CD8-positive, alpha-beta memory T cell (primary cell): ENCODE measurements around the gene C16orf78. TPM values are rescaled to one million over a fixed set of nuclear protein-coding genes. Genes with fewer than 3 reads are reported as not detected.

Source experiments
- CTCF ChIA-PET: fragments of 350-600 bp; sonication (Branson Sonifier 250); formaldehyde crosslinking; loops from one replicate; lab custom pipeline; 2021; ENCODE audit warnings: antibody characterized with exemption; lab: Charles Lee
- POLR2A ChIA-PET: fragments of 350-600 bp; sonication (Branson Sonifier 250); formaldehyde crosslinking; loops from one replicate; lab custom pipeline; 2021; ENCODE audit warnings: antibody characterized with exemption; lab: Charles Lee
- DNase-seq, 5 donors: peaks; one replicate each; pipeline versions ENCODE4 v3.0.0 to v3.0.0-alpha.2; 2020 to 2022; ENCODE audit warnings: mixed read lengths in 1 of 5
- H3K27ac ChIP-seq: one replicate; pipeline ENCODE4 v1.7.0; 2013; ENCODE audit warnings: low read depth, mild to moderate bottlenecking, low read length, moderate library complexity
- H3K27me3 ChIP-seq: 2 replicates; pipeline ENCODE4 v1.7.0; 2013; ENCODE audit warnings: low read length, mild to moderate bottlenecking; ENCODE audit not compliant: insufficient read depth, poor library complexity, severe bottlenecking
- H3K36me3 ChIP-seq: 2 replicates; pipeline ENCODE4 v1.7.0; 2013; ENCODE audit warnings: mild to moderate bottlenecking, low read length, moderate library complexity; ENCODE audit not compliant: insufficient read depth
- H3K4me1 ChIP-seq: 2 replicates; pipeline ENCODE4 v1.7.0; 2013; ENCODE audit warnings: mild to moderate bottlenecking, low read length, moderate library complexity; ENCODE audit not compliant: insufficient read depth
- H3K4me3 ChIP-seq: 2 replicates; pipeline ENCODE4 v1.7.0; 2013; ENCODE audit warnings: mild to moderate bottlenecking, low read length
- H3K9me3 ChIP-seq: 2 replicates; pipeline ENCODE4 v1.7.0; 2013; ENCODE audit warnings: mild to moderate bottlenecking, low read length
- H3K27ac Mint-ChIP-seq, 8 donors: one replicate each; pipeline ENCODE4 v1.8.0; 2020 to 2021; ENCODE audit warnings: mixed read lengths in 8 of 8, mild to moderate bottlenecking in 6 of 8, inconsistent platforms in 3 of 8, moderate library complexity in 3 of 8
- H3K27me3 Mint-ChIP-seq, 2 donors: one replicate each; pipeline ENCODE4 v1.8.0; 2020 to 2021; ENCODE audit warnings: mixed read lengths in 2 of 2, mild to moderate bottlenecking in 1 of 2, moderate library complexity in 1 of 2
- H3K36me3 Mint-ChIP-seq, 3 donors: one replicate each; pipeline ENCODE4 v1.8.0; 2020 to 2021; ENCODE audit warnings: mixed read lengths in 3 of 3, inconsistent platforms in 1 of 3, mild to moderate bottlenecking in 1 of 3
- H3K4me1 Mint-ChIP-seq, 3 donors: one replicate each; pipeline ENCODE4 v1.8.0; 2020 to 2021; ENCODE audit warnings: mixed read lengths in 3 of 3, inconsistent platforms in 1 of 3, mild to moderate bottlenecking in 1 of 3
- H3K4me3 Mint-ChIP-seq, 7 donors: one replicate each; pipeline ENCODE4 v1.8.0; 2020 to 2021; ENCODE audit warnings: mixed read lengths in 7 of 7, mild to moderate bottlenecking in 6 of 7, moderate library complexity in 4 of 7, inconsistent platforms in 2 of 7
- H3K9me3 Mint-ChIP-seq, 5 donors: one replicate each; pipeline ENCODE4 v1.8.0; 2020 to 2022; ENCODE audit warnings: mixed read lengths in 5 of 5, mild to moderate bottlenecking in 3 of 5, moderate library complexity in 2 of 5, inconsistent platforms in 1 of 5
- polyA plus RNA-seq: library from polyadenylated mRNA; unstranded; fragments of 300-500 nt; fragmentation: Illumina TruSeq; gene quantifications from one replicate; pipeline ENCODE4 v1.2.3, GENCODE V29; 2021
- total RNA-seq, 2 experiments: library from RNA; stranded (reverse); gene quantifications; one replicate each; pipeline ENCODE4 v1.2.3, GENCODE V29; 2021

Gene C16orf78
- total and polyA plus RNA-seq, 3 experiments from 2014 or later, result not detected

DNA sequence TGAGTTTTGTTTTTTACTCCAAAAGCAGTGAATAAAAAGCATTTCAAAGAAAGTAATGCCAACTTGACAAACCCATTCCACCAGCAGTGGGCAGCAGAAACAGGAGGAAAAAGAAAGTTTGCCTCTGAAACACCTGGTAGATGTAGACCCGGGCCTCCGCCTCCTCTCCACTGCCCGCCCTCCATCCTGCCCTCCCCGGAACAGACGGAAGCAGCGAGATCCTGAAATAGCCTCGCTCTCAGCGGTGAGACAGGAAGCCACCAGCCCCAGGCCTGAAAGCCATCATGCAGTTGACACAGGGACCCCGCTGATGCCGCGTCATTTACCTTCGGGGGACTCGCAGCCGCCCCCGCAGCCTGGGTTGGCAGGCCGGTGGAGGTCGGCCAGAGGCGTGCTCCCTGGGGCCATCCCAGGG, 67.8 kb downstream of the C16orf78 start:
- Histone ChIP-seq H3K4me3 (peak overlapping the region; percentile 8), H3K36me3 (no peaks in the 10 kb centered on the region), H3K9me3 (no peaks in the 10 kb centered on the region), H3K27ac (no peak overlapping the region), H3K4me1 (peaks cover 23% of the 10 kb centered on the region), H3K27me3 (no peaks in the 10 kb centered on the region)
- H3K27me3 Mint-ChIP-seq, result no peaks in the 10 kb centered on the region
- H3K27ac Mint-ChIP-seq, result peak overlapping the region; percentile 73 to 95 (median 88)
- DNase-seq, result peak; percentile 32 to 80 (median 69)
- peak overlapping the region; percentile 36 to 79 (median 67) for H3K4me3 Mint-ChIP-seq
- H3K9me3 Mint-ChIP-seq, result no peaks in the 10 kb centered on the region
- POLR2A ChIA-PET, result no interaction called here
- H3K36me3 Mint-ChIP-seq, result no peaks in the 10 kb centered on the region
- CTCF ChIA-PET, result interaction anchor here (1.4 kb wide), 1 partner anchor 151 kb away, joined by 5 read pairs; no protein-coding TSS in a partner anchor
- H3K4me1 Mint-ChIP-seq, result peaks cover 24 to 28% (median 28%) of the 10 kb centered on the region in 3 donors

GRCh38 chr16:49442805-49443204, 69.2 kb downstream of the C16orf78 start:
- H3K4me1 ChIP-seq, result peaks cover 23% of the 10 kb centered on the region
- Mint-ChIP-seq H3K27ac (peak overlapping the region; percentile 73 to 95 (median 88)), H3K27me3 (no peaks in the 10 kb centered on the region), H3K4me1 (peaks cover 24 to 28% (median 28%) of the 10 kb centered on the region in 3 donors), H3K9me3 (no peaks in the 10 kb centered on the region), H3K36me3 (no peaks in the 10 kb centered on the region), H3K4me3 (peak overlapping the region in 1 of 7 donors; percentile 51)
- H3K27me3 ChIP-seq, result no peaks in the 10 kb centered on the region
- no peaks in the 10 kb centered on the region for H3K9me3 ChIP-seq
- POLR2A ChIA-PET, result no interaction called here
- no peaks in the 10 kb centered on the region for H3K36me3 ChIP-seq
- CTCF ChIA-PET, result interaction anchor here (1.4 kb wide), 1 partner anchor 25 kb away, joined by 3 read pairs; no protein-coding TSS in a partner anchor
- no peak overlapping the region for H3K27ac ChIP-seq
- no peak for DNase-seq
- H3K4me3 ChIP-seq, result no peak overlapping the region

- no peaks in the 10 kb centered on the region for H3K9me3 ChIP-seq
- H3K36me3 ChIP-seq, result no peaks in the 10 kb centered on the region
- peaks cover 23% of the 10 kb centered on the region for H3K4me1 ChIP-seq
- no peak overlapping the region for H3K4me3 ChIP-seq
- Mint-ChIP-seq H3K4me1 (peaks cover 24 to 28% (median 28%) of the 10 kb centered on the region in 3 donors), H3K27ac (peak overlapping the region in 3 of 8 donors; percentile 8 to 42 (median 34)), H3K4me3 (no peak overlapping the region), H3K27me3 (no peaks in the 10 kb centered on the region), H3K36me3 (no peaks in the 10 kb centered on the region), H3K9me3 (no peaks in the 10 kb centered on the region)
- H3K27me3 ChIP-seq, result no peaks in the 10 kb centered on the region
- POLR2A ChIA-PET, result no interaction called here
- no peak overlapping the region for H3K27ac ChIP-seq
- DNase-seq, result no peak
- CTCF ChIA-PET, result no interaction called here
These were observed 70.0 kb downstream of the C16orf78 start for GRCh38 chr16:49443576-49443975.

DNA sequence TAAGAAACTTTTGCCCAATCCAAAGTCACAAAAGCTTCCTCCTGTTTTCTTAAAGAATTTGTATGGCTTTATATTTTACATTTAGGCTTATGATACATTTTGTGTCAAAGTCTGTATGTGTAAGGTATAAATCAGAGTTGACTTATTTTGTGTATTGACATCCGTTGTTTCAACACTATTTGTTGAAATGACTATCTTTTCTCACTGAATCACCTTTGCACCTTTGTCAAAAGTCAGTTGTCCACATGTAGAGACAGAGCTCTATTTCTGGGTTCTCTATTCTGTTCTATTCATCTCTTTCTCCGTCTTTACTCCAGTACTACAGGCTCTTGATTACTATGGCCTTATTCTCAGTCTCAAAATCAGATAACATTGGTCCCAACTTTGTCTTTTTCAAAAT, 73.2 kb downstream of the C16orf78 start:
- POLR2A ChIA-PET, result no interaction called here
- Mint-ChIP-seq H3K4me3 (no peak overlapping the region), H3K27ac (no peak overlapping the region)

More for the DNA sequence above, 73.2 kb downstream of the C16orf78 start:
- Histone ChIP-seq H3K36me3 (no peaks in the 10 kb centered on the region), H3K27me3 (no peaks in the 10 kb centered on the region), H3K9me3 (no peaks in the 10 kb centered on the region), H3K27ac (no peak overlapping the region), H3K4me3 (no peak overlapping the region), H3K4me1 (peaks cover 10% of the 10 kb centered on the region)
- peaks cover 0 to 6% of the 10 kb centered on the region in 2 donors for H3K27me3 Mint-ChIP-seq
- H3K4me1 Mint-ChIP-seq, result peaks cover 13 to 16% (median 14%) of the 10 kb centered on the region in 3 donors
- DNase-seq, result no peak
- CTCF ChIA-PET, result no interaction called here
- no peaks in the 10 kb centered on the region for H3K36me3 Mint-ChIP-seq
- no peaks in the 10 kb centered on the region for H3K9me3 Mint-ChIP-seq

Other genes starting within 250 kb of the C16orf78 start
- gene CBLN1, start 92.0 kb upstream of the C16orf78 start, total RNA-seq, result not detected
- not detected for gene CBLN1, start 92.0 kb upstream of the C16orf78 start, polyA plus RNA-seq